Vagina (tissue), 2 donors: ENCODE data around the gene ROBO4. TPM values are rescaled to one million over a fixed set of nuclear protein-coding genes. Genes with fewer than 3 reads are reported as not detected.

Experiments used
- DNase-seq, 2 donors: peaks; one replicate each; pipeline ENCODE4 v3.0.0-alpha.2; 2017; ENCODE audit errors: extremely low spot score in 2 of 2
- H3K27ac ChIP-seq: fragments of 200-600 bp; sonication (generic); one replicate; pipeline ENCODE4 v1.5.1; 2019
- H3K27me3 ChIP-seq: fragments of 200-600 bp; sonication (generic); one replicate; pipeline ENCODE4 v1.5.1; 2019
- H3K36me3 ChIP-seq, 2 donors: fragments of 200-600 bp; sonication (generic); one replicate each; pipeline ENCODE4 v1.5.1; 2017 to 2019
- H3K4me1 ChIP-seq: fragments of 200-600 bp; sonication (generic); one replicate; pipeline ENCODE4 v1.5.1; 2019
- H3K4me3 ChIP-seq, 2 donors: fragments of 200-600 bp; sonication (generic); 1 replicate in 1 of 2; 2 replicates in 1 of 2; pipeline ENCODE4 v1.5.1; 2016 to 2019
- H3K9me3 ChIP-seq: fragments of 200-600 bp; sonication (generic); one replicate; pipeline ENCODE4 v1.5.1; 2019
- CTCF ChIP-seq, 3 experiments: fragments of 450-650 bp in 2 of 3; fragments of 200-600 bp in 1 of 3; sonication (generic) in 1 of 3; IDR thresholded peaks; one replicate each; pipeline ENCODE4 v1.5.1; 2017 to 2019; ENCODE audit warnings: antibody characterized with exemption in 3 of 3, mild to moderate bottlenecking in 2 of 3, moderate library complexity in 2 of 3
- POLR2A ChIP-seq, 2 donors: fragments of 450-650 bp; IDR thresholded peaks; one replicate each; pipeline ENCODE4 v1.6.1; 2017; ENCODE audit warnings: antibody characterized with exemption in 2 of 2, mild to moderate bottlenecking in 2 of 2, moderate library complexity in 2 of 2
- POLR2AphosphoS5 ChIP-seq, 2 donors: sonication (generic); formaldehyde crosslinking; IDR thresholded peaks; one replicate each; pipeline ENCODE4 v1.9.0; 2017; ENCODE audit warnings: antibody characterized with exemption in 2 of 2, mild to moderate bottlenecking in 2 of 2, low read depth in 1 of 2; ENCODE audit not compliant: insufficient read depth in 1 of 2
- intact Hi-C: fragments of 100-400 bp; cut with DNase I; formaldehyde crosslinking; loops from one replicate; pipeline ENCODE4 v1.15.1; 2023
- total RNA-seq: library from RNA; depleted of rRNA; stranded (reverse); fragments of >200 nt; gene quantifications from one replicate; pipeline ENCODE4 v1.2.3, GENCODE V29; 2016

ROBO4 gene
- total RNA-seq, 1 donor from 2014 or later = 39.8 TPM

- H3K27me3 ChIP-seq = peaks cover 8% of the 10 kb centered on the region
- no peak overlapping the region for H3K27ac ChIP-seq
- H3K4me1 ChIP-seq = peaks cover 13% of the 10 kb centered on the region
- no peak overlapping the region for H3K4me3 ChIP-seq
- no peak for TF ChIP-seq POLR2AphosphoS5 (IDR thresholded peaks at IDR 0.05; ENCODE audit: insufficient read depth in 1 of 2, low read depth in 1 of 2)
- no peak for TF ChIP-seq CTCF (IDR thresholded peaks at IDR 0.05)
- no peak for TF ChIP-seq POLR2A (IDR thresholded peaks at IDR 0.05)
- H3K36me3 ChIP-seq = no peaks in the 10 kb centered on the region
- intact Hi-C loops = loop anchor here (5.0 kb wide), 2 partner anchors 80 to 165 kb away; partner anchors contain the start of genes SIAE and SPA17
- peak in 1 of 2 donors; percentile 77 for DNase-seq
- no peaks in the 10 kb centered on the region for H3K9me3 ChIP-seq
These were observed 60.2 kb downstream of the ROBO4 start for GRCh38 chr11:124837491-124837856.

GRCh38 chr11:124835918-124836317 is 61.7 kb downstream of the ROBO4 start:
- Histone ChIP-seq H3K27ac (no peak overlapping the region), H3K4me3 (no peak overlapping the region), H3K9me3 (no peaks in the 10 kb centered on the region), H3K27me3 (peaks cover 8% of the 10 kb centered on the region), H3K4me1 (peaks cover 13% of the 10 kb centered on the region), H3K36me3 (no peaks in the 10 kb centered on the region)
- TF ChIP-seq POLR2A (IDR thresholded peaks at IDR 0.05) = no peak
- no peak for TF ChIP-seq CTCF (IDR thresholded peaks at IDR 0.05)
- no peak for TF ChIP-seq POLR2AphosphoS5 (IDR thresholded peaks at IDR 0.05; ENCODE audit: insufficient read depth in 1 of 2, low read depth in 1 of 2)
- intact Hi-C loops = loop anchor here (5.0 kb wide), 2 partner anchors 79 to 164 kb away; partner anchors contain the start of genes SIAE and SPA17
- DNase-seq = peak in 1 of 2 donors; percentile 58

GRCh38 chr11:124834526-124835180 is 63.0 kb downstream of the ROBO4 start:
- no peaks in the 10 kb centered on the region for H3K36me3 ChIP-seq
- no peak for TF ChIP-seq CTCF (IDR thresholded peaks at IDR 0.05)
- TF ChIP-seq POLR2AphosphoS5 (IDR thresholded peaks at IDR 0.05; ENCODE audit: insufficient read depth in 1 of 2, low read depth in 1 of 2) = no peak
- TF ChIP-seq POLR2A (IDR thresholded peaks at IDR 0.05) = no peak
- H3K27ac ChIP-seq = no peak overlapping the region
- H3K9me3 ChIP-seq = no peaks in the 10 kb centered on the region
- no peak for DNase-seq
- peaks cover 9% of the 10 kb centered on the region for H3K4me1 ChIP-seq
- H3K27me3 ChIP-seq = peaks cover 8% of the 10 kb centered on the region
- no peak overlapping the region for H3K4me3 ChIP-seq
- intact Hi-C loops = loop anchor here (5.0 kb wide), 2 partner anchors 77 to 162 kb away; partner anchors contain the start of genes SIAE and SPA17

Other genes starting within 250 kb of the ROBO4 start
- 10.6 TPM for gene SIAE, start 224.1 kb downstream of the ROBO4 start, total RNA-seq
- 1.7 TPM for gene SPA17, start 224.0 kb downstream of the ROBO4 start, total RNA-seq
- 0.98 TPM for gene NRGN, start 157.9 kb downstream of the ROBO4 start, total RNA-seq
- 0.74 TPM for gene VSIG2, start 145.6 kb downstream of the ROBO4 start, total RNA-seq
- 34.9 TPM for gene ESAM, start 135.6 kb downstream of the ROBO4 start, total RNA-seq
- 9.8 TPM for gene MSANTD2, start 97.5 kb downstream of the ROBO4 start, total RNA-seq
- 18.9 TPM for gene ROBO3, start 32.4 kb downstream of the ROBO4 start, total RNA-seq
- gene HEPN1, start 21.4 kb upstream of the ROBO4 start, total RNA-seq = not detected
- 3.4 TPM for gene HEPACAM, start 38.2 kb upstream of the ROBO4 start, total RNA-seq
- gene CCDC15, start 56.3 kb upstream of the ROBO4 start, total RNA-seq = 2.9 TPM
- gene SLC37A2, start 165.4 kb upstream of the ROBO4 start, total RNA-seq = 22.6 TPM
- 12.8 TPM for gene TMEM218, start 213.8 kb upstream of the ROBO4 start, total RNA-seq